Stimulated activated CD4-positive, alpha-beta T cell treated with anti-CD3 and anti-CD28 coated beads, Interleukin-1b, Interleukin-23, amount 100 ng/mL, for 4 hours (primary cell): ENCODE results near the gene PPP4R1.
"Not testable (repeated sequence)": the region's sequence is repeated elsewhere in the genome, so short reads cannot be mapped to it uniquely, and the experiment has no call there.

Experiments
- DNase-seq, 2 donors: peaks; one replicate each; pipeline ENCODE4 v3.0.0-alpha.2; 2020; ENCODE audit warnings: low read depth in 2 of 2

PPP4R1 gene, protein sequence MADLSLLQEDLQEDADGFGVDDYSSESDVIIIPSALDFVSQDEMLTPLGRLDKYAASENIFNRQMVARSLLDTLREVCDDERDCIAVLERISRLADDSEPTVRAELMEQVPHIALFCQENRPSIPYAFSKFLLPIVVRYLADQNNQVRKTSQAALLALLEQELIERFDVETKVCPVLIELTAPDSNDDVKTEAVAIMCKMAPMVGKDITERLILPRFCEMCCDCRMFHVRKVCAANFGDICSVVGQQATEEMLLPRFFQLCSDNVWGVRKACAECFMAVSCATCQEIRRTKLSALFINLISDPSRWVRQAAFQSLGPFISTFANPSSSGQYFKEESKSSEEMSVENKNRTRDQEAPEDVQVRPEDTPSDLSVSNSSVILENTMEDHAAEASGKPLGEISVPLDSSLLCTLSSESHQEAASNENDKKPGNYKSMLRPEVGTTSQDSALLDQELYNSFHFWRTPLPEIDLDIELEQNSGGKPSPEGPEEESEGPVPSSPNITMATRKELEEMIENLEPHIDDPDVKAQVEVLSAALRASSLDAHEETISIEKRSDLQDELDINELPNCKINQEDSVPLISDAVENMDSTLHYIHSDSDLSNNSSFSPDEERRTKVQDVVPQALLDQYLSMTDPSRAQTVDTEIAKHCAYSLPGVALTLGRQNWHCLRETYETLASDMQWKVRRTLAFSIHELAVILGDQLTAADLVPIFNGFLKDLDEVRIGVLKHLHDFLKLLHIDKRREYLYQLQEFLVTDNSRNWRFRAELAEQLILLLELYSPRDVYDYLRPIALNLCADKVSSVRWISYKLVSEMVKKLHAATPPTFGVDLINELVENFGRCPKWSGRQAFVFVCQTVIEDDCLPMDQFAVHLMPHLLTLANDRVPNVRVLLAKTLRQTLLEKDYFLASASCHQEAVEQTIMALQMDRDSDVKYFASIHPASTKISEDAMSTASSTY

DNA sequence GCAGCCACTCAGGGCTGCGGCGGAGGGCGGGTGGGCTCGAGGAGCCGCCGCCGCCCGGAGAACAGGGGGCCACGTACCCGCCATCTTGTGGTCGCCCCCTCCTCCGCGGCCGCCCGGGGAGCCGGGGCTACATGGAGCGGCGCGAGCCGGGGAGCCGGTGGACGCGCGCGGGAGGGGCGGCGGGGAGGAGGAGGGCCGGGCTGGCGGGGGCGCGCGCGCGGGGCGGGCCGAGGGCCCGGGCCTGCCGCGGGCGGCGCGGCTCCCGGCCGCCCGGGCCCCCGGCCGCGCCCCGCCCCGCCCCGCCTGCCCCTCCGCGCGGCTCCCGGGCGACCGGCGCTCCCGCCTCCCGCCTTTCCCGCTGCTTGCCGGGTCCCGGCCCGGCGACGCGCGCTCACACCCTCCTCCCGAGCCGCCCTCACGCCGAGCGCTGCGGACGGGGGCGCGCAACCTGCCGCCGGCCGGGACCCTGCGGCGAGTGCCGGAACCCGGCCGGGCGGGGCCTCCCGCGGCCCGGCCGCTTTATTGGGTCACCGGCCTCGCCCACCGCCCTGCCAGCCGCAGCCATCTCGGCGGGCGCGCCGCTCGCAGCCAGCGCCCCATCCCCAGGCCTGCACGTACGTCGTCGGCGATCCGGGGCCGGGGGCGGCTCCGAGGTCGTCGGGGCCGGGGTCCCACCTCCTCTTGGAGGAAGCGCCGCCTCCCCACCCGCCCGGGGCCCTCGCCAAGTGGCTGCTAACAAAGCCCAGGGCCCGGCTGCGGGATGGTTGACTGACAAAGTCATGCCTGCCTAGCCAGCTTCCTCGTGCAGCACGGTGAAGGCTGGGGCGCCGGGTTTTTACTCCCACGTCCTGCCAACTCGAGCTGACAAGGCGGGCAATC, at the start of gene PPP4R1:
Gene PPP4R1 (minus strand): TSS at position 159 of the 879 bp plus-strand sequence. CDS start 75 bp downstream, at position 84.
- DNase-seq, result peak; percentile 50 to 69

DNA sequence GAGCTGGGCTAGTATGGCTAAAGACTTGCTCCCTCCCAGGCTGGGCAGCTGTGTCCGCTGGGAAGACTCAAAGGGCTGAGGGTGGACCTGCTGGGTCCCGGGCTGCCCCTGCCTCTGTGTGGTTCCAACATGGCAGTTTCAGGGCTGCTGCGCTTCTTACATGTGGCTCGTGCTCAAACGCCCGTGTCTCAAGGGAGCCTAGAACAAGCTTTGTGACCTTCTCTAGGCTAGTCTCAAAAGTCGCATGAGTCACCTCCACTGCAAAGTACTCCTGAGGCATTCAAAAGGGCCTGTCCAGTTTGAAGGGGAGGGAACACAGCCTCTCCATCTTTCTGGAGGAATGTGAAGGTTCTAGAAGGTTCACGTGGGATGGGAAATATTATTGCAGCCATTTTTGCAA, 49.0 kb upstream of the PPP4R1 start:
- DNase-seq, result no peak

DNA sequence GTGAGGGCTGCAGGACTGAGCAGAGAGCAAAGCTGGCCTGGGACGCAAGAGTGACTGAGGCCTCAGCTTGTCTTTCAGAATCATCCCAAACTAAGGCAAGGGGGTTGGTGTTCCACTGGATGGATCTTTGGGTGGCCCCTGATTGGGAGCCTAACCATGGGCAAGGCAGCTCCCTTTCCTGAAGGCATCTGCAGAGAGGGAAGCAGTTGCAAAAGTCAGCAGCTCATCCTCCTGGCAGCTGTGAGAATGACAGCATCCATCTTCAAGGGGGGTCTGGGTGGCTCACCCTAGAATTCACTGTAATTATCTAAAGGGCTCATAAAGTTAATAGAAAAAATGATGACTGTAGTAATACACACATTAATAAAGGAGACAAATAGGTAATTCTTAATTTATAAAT, 47.2 kb upstream of the PPP4R1 start:
- no peak for DNase-seq

DNA sequence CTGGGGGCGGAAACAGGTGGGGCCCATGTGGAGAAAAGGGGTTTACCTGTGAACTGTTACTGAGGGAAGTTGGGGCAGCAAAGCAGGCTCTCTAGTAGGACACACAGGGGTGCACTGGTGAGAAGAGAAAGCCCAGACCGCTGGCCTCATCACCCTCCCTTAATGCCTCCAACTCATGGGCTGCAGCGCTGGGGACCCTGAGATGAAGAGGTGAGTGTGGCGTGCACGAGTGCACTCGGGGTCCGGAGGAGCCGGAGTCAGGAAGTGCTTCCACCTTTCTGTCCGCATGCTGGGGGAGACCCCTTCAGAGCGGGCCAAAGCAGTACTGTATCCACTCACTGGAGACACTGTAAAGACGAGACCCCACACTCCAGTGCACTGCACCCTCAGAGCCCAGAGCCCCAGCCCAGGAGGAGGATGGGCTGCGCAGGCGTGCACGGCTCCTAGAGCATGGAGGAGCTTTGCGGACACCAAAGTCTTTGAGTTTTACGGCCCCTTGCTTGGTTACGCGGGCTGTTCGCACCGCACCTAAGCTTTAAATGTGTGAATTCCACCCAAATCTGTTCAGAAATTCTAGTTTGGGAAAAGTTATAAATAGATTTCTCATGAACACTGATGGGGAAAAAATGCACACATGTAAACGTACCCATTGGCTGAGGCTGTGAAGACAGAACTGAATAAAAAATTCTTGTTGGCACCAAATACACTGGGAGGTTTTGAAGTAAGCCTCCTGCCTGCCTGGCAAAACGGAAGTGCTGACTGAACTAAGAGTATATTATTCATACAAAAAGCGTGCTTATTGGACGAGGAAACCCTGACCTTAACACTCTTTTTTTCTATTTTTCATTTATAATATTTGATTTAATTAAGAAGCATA, 45.4 kb upstream of the PPP4R1 start:
- no peak for DNase-seq

DNA sequence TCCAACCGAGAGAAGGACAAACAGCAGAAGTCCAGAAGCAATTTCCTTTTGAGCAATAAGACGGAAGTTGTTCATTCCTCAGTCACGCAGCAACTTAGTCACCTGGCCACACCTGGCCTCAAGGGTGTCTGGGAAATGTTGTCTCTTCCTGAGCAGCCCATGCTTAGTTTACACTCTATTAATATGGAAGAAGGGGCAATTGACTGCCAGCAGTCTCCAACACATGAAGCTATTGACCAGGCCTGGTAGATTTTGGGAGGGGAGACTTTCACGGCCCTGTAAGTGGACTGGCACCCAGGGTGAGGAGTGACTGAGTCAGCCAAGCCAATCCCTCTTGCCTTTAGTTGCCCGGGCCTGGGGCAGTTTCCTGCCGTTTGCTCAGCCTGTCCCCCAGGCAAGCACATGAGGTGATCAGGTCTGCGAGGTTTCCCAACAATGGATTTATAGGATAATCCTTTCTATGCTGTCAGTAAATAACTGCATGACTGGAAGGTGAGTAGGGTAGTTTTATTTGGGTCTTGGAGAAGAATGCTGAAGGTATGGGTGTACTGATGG, 43.8 kb upstream of the PPP4R1 start:
- DNase-seq, result no peak

DNA sequence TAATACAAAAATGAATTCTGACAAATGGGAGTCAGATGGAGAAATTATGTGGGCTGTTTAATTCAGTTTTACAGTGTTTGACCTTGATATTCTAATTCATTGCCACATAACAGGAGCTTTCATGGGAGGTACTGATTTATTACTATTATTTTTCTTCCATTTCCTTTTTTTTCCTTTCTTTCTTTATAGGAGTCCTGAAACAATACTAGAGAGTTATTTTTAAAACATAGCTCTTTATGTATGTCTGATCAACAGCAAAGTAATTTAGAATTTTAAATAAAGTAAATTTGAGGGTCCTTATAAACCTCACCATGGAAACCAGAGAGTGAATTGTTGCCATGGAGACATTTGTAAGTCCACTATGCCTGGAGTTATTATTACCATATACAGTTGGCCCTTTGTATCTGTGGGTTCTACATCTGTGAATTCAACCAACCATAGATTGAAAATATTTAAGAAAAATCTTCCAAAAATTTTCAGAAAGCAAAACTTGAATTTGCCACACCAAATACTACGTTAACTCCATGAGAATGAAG, 40.9 kb upstream of the PPP4R1 start:
- DNase-seq, result no peak

DNA sequence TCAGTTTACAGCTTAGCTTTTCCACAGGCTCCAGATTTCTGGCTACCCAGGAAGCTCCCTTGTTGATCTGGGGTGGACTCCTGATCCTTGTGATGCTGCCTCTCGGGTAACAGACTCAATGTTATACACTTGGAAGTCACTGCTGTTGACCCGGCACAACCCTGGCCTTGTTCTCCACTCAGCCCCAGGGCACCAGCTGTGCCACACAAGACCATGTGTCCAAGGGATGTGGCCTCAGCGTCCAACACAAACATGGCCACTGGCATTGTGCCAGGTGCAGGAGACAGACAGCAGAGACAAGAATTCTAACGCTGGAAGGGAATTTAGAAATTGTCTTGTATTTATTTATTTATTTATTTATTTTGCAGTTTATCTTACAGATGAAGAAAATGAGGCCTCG, 39.0 kb upstream of the PPP4R1 start:
- DNase-seq, result no peak

DNA sequence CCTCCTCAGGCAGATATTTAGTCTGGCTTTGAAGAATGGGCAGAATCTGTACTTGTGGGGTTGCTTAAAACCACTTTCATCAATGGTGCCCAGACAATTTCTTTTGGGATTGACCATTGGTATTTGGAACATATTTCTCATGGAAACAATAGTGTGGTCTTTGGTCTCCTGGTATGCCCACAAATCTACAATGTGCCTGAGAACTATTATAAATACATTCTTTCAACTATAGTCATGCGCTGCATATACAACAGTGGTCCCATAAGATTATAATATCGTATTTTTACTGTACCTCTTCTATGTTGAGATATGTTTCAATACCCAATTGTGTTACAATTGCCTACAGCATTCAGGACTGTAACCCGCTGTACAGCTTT, 34.8 kb upstream of the PPP4R1 start:
- no peak for DNase-seq

DNA sequence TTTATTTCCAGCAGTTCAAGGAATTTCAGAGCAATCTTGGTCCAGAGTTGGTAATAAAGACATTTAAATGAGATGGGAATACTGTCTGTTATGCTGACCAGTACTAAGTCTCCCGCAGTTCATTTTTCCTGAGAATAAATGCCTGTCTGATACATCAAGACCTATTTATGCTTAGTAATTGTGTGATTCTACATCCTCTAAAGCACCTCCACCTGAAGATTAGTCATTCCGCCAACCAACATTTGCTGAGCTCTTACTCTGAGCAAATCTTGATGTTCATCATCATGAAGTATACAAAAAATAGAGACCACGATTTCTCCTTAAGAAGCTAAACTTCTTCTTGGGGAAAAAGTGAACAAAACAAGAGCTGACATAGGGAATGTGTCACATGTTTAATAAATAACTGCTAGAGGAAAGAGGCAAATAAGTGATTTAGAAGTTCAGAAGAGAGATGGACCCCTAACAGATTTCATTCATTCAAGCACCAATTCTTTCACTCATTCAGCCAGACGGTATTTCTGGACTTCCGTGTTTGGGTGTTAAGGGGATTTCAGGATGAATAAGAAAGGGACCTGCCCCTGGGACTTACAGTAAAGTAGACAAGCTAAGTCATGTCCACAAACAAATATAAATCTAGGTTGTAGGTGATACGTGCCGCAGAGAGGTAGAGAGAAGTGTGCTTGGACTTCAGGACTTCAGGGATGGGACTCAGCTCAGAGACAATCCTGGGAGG, 34.2 kb upstream of the PPP4R1 start:
- no peak for DNase-seq

DNA sequence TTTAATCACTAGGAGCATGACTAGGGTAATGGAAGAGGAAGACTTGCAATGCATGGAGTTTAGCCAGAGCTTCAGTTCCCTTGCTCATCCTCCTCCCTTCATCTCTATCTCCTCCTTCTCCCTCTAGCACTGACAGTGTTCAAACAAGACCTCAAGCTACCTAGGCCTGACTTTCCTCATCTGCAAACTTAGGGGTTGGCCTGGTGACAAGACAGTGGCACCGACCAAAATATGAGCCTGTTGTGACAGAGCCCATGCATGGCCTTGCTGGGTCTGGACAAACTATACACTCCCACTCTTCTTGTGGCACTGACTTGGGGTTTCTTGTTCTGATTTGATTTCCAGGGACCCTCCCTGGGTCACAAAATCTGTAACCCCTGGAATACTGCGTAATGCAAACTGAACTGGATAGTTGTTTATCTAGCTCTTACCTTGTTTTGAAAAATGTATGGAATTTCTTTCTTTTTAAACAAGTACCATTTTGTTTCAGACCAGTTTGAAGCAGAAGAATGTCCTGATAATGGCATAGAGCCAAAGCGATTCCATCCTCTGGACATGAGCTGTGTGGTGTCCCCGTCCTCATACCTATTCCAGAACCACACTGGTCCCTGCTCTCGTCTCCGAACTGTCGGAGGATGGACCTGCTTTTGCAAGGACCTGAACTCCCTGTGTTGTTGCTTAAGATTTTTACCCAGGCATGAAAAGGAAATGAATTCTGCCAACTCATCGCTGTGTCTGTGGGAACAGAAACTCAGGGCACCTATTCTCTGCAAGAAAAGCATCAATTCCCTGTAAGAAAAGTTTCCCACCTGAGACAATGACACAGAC, 33.4 kb upstream of the PPP4R1 start:
- DNase-seq, result no peak

DNA sequence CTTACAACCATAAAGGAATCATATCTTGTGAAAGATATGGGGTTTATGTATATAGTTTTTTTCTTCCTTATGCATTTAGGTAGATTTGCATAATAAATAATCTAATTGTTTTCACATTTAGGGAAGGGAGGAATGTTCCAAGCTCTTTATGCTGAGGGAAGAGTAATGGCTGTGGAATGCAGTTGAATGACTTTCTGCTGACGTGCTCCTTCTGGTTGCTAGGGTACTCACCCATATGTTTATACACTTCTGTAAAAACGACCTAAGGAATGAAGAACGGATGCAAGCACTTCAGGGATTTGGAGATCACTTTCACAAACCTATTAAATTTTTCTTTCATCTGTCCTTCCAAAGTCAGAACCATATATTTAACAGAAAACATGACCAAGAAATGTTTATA, 29.2 kb upstream of the PPP4R1 start:
- no peak for DNase-seq

DNA sequence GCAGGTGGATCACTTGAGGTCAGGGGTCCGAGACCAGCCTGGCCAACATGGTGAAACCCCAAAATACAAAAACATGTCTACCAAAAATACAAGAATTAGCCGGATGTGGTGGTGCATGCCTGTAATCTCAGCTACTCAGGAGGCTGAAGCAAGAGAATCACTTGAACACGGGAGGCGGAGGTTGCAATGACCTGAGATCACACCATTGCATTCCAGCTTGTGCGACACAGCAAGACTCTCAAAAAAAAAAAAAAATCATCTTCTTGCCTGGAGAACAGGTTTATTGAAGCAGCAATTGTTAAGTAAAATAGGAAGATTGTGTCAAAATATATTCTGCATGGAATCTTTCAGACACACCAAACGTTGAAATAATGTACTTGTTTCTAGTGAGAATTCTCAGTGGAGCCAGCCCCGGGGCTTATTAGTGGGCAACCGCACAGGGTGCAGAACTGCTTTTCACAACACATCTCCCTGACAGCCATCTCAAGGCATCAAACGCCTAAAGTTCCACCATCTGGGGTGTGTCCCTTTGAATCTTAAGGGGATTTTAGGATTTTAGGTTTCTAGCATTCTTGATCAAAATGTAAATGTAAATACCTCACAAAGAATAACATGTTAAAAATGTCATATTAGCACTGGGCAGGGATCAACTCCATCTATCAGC, 28.6 kb upstream of the PPP4R1 start:
- no peak for DNase-seq

DNA sequence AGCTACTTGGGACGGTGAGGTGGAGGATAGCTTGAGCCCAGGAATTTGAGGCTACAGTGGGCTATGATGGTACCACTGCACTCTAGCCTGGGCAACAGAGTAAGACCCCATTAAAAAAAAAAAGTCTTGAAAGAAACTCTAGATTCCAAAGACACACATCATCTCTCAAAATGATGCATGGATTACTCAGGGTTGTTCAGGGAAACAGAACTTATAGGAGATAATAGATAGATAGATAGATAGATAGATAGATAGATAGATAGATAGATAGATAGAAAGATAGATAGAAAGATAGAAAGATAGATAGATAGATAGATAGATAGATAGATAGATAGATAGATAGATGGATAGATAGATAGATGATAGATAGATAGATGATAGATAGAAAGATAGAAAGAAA, 26.7 kb upstream of the PPP4R1 start:
- DNase-seq, result not testable (repeated sequence)

DNA sequence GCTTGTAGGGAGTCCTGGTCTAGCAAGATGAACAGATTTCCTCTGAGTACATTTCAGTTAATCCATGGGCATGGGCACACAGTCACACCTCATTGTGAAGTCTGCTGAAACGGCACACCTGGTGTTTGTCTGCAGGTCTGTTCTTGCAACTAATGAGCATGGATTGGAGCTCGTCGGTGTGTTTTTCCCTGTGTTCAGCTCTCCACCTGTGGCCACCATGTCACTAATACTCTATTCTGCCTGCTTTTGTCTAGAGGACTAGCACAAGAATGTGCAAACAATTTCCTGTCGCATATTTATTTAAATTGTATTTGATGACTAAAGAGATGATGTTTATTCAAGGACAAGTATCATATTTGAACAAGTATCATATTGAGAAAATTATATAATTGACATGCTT, 24.5 kb upstream of the PPP4R1 start:
- DNase-seq, result no peak

DNA sequence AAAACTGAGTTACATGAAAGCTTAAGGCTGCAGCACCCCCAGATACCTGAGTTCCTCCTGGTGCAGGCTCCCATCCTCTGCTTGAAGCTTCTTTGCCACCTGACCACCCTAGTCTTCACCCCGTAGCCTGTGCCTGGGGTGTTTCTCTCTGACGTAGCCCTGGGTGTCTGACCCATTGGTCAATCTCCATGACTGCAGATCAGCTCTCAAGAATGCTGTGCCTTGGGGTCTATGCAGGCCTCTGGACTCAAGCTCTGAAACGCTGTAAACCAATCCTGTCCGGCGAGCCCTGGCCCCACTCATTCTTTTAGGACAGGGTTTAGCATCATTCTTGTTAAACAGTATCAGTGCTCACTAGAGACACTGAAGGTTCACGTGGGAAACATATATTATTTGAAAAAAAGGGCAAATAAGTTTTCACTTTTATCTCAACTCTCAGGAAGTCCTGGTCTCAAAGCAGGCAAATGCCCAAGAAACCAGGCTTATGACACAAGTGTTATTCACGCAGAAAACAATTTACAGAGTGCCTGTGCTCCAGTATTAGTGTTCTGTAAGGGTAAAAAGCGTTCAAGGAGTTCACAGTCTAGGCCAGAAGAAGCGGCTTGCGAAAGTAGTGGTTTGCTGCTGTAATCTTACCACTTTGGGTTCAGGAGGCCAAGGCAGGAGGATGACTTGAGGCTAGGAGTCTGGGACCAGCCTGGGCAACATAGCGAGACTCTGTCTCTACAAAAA, 22.8 kb upstream of the PPP4R1 start:
- DNase-seq, result no peak

DNA sequence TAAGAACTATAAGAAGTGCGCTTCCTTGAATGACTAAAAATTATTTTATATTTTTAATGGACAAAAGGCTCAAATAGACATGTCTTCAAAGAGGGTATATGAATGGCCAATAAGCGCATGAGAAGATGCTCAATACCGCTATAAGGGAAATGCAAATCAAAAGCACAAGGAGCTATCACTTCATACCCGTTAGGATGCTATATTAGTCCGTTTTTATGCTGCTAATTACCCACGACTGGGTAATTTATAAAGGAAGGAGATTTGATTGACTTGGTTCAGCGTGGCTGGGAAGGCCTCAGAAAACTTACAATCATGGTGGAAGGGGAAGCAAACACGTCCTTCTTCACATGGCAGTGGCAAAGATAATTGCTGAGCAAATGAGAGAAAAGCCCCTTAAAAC, 20.5 kb upstream of the PPP4R1 start:
- no peak for DNase-seq

DNA sequence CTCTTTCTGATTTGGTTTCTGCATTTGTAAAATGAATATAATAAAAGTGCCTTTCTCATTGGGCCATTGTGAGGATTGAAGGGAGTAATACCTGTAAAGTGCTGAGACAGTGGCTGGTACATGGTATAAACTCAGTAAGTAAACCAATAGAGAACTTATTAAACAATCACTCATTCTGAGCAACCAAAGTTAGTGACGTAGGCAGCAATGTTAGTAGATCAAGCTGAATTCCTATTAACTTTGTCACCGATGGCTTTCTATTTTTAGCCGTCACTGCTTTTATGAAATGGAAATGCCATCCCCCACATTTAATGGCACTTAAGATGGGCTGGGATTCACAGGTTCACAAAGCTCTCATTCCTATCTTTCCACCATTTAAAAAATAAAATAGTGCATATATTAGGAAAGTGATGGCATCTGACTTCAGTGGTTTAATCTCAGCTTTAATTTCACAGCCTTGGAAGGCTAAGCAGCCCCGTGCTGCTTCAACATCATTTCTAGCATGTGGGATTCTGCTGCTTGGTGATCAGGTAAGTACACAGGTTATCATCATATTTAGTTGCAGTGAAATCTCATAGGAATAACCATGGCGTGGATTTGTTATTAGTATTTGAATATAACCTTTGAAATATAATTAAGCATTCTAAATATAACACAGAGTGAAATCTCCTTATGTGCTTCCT, 17.6 kb upstream of the PPP4R1 start:
- no peak for DNase-seq
